GM12873 (cell line): Measurements from ENCODE around the gene SOAT2.

ENCODE experiments used
- CTCF ChIP-seq: IDR thresholded peaks from 2 replicates; pipeline ENCODE4 v1.5.1; 2012; ENCODE audit warnings: low read depth, mild to moderate bottlenecking, moderate library complexity, low read length, control low read depth; ENCODE audit not compliant: insufficient read depth; ENCODE audit errors: missing control alignments

SOAT2 gene

GRCh38 chr12:53067993-53068770 lies 35.1 kb upstream of the SOAT2 start:
- TF ChIP-seq CTCF, result no peak

- TF ChIP-seq CTCF, result no peak
Observed at GRCh38 chr12:53068811-53069585, 34.3 kb upstream of the SOAT2 start.

DNA sequence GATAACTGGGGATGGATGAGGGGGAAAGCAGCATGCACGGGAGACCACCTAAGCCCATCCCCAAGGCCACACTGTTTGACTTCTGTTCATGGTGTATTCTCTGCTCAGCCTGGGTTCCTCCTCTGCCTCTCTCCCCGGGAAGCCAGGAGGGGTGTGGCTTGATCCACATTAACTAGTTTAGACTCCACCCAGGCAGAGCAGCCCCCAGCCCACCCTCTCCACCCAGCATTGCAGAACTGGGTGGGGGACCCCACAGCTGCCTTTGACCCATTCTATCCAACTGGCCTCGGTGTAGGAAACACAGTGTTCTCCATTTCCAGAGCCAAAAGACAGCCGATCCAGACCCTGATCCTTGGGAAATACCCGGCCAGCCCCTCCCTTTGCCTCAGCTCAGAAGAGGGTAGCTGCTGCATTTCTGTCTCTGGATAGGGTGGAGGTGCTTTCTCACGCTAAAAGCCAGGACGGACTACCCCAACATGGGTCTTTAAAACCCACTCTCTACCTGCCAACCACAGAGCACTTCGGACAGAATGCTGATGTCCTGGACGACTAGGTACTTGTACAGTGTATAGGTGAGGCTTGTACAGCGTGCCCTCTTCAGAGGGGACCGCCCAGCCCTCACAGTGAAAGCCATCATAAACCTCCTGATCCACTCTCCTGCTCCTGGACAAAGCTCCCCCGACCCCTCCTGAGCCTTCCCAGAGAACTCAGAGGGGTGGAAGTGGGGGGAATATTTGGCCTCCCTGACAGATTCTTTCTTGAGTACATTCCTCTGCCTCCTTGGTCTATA lies 33.5 kb upstream of the SOAT2 start:
- no peak for TF ChIP-seq CTCF

DNA sequence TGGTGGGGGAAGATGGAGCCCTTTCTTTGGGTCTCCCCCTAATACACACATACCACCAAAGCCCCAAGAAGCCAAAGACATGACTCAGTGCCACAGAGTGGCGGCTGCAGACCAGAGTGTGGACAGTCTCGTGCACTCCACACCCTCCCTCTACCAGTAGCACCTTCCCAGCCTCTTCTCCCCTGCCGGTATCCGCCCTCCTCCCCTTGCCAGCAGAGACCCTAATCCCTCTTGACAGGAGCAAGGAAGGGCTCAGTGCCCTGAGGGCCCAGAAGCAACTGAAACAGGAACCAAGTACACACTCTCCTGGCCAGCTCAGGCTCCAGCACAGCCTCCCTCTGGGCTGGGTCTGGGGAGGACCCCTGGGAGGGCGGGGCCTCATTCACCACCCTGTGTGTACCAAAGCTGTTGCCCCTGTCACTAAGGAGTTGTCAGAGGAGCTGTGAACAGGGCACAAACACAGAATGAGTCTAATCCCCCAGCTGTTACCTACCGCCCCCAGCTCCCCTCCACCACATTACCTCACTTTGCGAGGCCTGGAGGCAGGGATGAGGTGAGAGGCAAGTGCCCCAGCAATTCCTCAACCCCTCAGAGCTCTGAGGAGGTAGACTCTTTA lies 32.3 kb upstream of the SOAT2 start:
- TF ChIP-seq CTCF, result no peak

DNA sequence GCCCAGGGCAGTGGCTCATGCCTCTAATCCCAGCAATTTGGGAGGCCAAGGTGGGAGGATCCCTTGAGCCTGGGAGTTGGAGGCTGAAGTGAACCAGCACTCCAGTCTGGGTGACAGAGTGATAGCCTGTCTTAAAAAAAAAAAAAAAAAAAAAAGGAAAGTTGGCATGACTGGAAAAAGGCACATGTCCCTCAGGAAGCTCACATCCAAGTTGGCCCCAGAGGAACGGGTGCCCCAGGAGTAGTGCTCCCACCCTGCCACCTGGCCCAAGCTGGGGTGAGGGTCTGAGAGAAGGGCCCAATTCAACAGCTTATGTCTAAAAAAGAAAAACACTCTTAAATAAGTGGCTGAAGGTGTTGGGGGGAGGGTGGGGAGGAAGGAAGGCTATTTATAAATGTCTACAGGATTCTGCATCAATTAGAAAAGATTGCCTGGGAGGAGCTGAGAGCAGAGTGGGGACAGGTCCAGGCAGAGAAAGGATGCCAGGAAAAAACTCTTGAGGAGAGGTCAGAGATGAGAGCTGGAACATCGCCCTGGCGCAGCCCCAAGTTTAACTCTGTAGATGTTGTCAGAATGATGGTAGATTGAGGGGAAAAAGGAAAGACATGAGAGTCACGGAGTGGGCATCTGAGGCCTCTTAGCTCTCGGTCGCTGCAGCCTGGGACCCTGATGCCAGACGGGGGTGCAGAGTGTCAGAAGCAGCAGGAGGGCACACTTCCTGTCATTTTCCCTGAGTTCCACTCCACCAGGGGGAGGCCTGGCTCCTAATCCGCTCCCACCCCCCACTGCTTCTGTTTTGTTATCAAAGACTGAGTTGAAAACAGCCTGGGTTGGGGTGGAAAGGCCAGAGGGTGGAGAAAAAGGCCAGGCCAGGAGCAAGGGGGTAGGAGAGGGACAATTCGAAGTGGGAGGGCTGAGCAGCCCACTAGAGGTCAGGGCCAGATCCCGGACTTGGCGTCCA lies 31.4 kb upstream of the SOAT2 start:
- no peak for TF ChIP-seq CTCF

DNA sequence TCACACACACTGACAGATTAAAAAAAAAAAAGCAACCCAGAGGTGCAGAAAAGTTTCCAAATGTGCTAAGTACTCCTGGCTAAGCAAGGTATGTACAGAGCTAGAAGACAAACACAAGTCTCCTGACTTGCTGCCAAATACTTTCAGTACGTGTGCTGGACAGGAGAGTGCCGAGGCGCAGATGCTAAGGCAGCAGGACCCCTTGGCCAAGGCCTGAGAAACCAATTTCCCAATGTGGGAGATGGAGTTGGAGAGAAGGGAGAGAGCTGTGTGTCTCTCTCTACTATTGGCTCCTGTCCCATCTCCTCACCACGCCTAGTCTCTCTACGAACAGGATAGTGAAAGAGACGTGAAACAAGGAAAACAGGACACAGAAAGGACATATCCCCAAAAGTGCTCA lies 29.4 kb upstream of the SOAT2 start:
- TF ChIP-seq CTCF, result no peak
